Measurements from ENCODE around the gene VGLL2. TPM values are rescaled to one million over a fixed set of nuclear protein-coding genes. Genes with fewer than 3 reads are reported as not detected.
"Not testable (repeated sequence)": the region's sequence is repeated elsewhere in the genome, so short reads cannot be mapped to it uniquely, and the experiment has no call there.

Gene VGLL2
- total RNA-seq, 1 donor from 2014 or later: not detected

- Histone ChIP-seq H3K27me3 (ENCODE audit: control insufficient read depth, insufficient read depth, low read length) (no peaks in the 10 kb centered on the region), H3K4me3 (ENCODE audit: low read depth, low read length) (no peak overlapping the region), H3K36me3 (ENCODE audit: control insufficient read depth, insufficient read depth, low read length) (no peaks in the 10 kb centered on the region)
- no peak for DNase-seq (ENCODE audit: low read depth)
- no peak for TF ChIP-seq CTCF (IDR thresholded peaks at IDR 0.05; ENCODE audit: insufficient read depth, low read length, poor library complexity, severe bottlenecking)
These were observed 35.5 kb upstream of the VGLL2 start for GRCh38 chr6:117229870-117230269.

GRCh38 chr6:117231466-117231865, 33.9 kb upstream of the VGLL2 start:
- no peak for TF ChIP-seq CTCF (IDR thresholded peaks at IDR 0.05; ENCODE audit: insufficient read depth, low read length, poor library complexity, severe bottlenecking)
- no peaks in the 10 kb centered on the region for H3K27me3 ChIP-seq (ENCODE audit: control insufficient read depth, insufficient read depth, low read length)
- H3K4me3 ChIP-seq (ENCODE audit: low read depth, low read length): no peak overlapping the region
- H3K36me3 ChIP-seq (ENCODE audit: control insufficient read depth, insufficient read depth, low read length): no peaks in the 10 kb centered on the region
- DNase-seq (ENCODE audit: low read depth): no peak

GRCh38 chr6:117232196-117232595, 33.2 kb upstream of the VGLL2 start:
- Histone ChIP-seq H3K36me3 (ENCODE audit: control insufficient read depth, insufficient read depth, low read length) (no peaks in the 10 kb centered on the region), H3K4me3 (ENCODE audit: low read depth, low read length) (no peak overlapping the region), H3K27me3 (ENCODE audit: control insufficient read depth, insufficient read depth, low read length) (no peaks in the 10 kb centered on the region)
- DNase-seq (ENCODE audit: low read depth): no peak
- TF ChIP-seq CTCF (IDR thresholded peaks at IDR 0.05; ENCODE audit: insufficient read depth, low read length, poor library complexity, severe bottlenecking): no peak

GRCh38 chr6:117233145-117233544, 32.2 kb upstream of the VGLL2 start:
- no peaks in the 10 kb centered on the region for H3K36me3 ChIP-seq (ENCODE audit: control insufficient read depth, insufficient read depth, low read length)
- no peak overlapping the region for H3K4me3 ChIP-seq (ENCODE audit: low read depth, low read length)
- no peak for DNase-seq (ENCODE audit: low read depth)
- no peak for TF ChIP-seq CTCF (IDR thresholded peaks at IDR 0.05; ENCODE audit: insufficient read depth, low read length, poor library complexity, severe bottlenecking)
- H3K27me3 ChIP-seq (ENCODE audit: control insufficient read depth, insufficient read depth, low read length): no peaks in the 10 kb centered on the region

- H3K27me3 ChIP-seq (ENCODE audit: control insufficient read depth, insufficient read depth, low read length): no peaks in the 10 kb centered on the region
- no peak for TF ChIP-seq CTCF (IDR thresholded peaks at IDR 0.05; ENCODE audit: insufficient read depth, low read length, poor library complexity, severe bottlenecking)
- DNase-seq (ENCODE audit: low read depth): no peak
- H3K36me3 ChIP-seq (ENCODE audit: control insufficient read depth, insufficient read depth, low read length): no peaks in the 10 kb centered on the region
- no peak overlapping the region for H3K4me3 ChIP-seq (ENCODE audit: low read depth, low read length)
These were observed 27.8 kb upstream of the VGLL2 start for GRCh38 chr6:117237561-117237960.

GRCh38 chr6:117244571-117244970, 20.8 kb upstream of the VGLL2 start:
- not testable (repeated sequence) for H3K4me3 ChIP-seq (ENCODE audit: low read depth, low read length); H3K27me3 ChIP-seq (ENCODE audit: control insufficient read depth, insufficient read depth, low read length); DNase-seq (ENCODE audit: low read depth); H3K36me3 ChIP-seq (ENCODE audit: control insufficient read depth, insufficient read depth, low read length)

GRCh38 chr6:117244979-117245378, 20.4 kb upstream of the VGLL2 start:
- not testable (repeated sequence) for H3K36me3 ChIP-seq (ENCODE audit: control insufficient read depth, insufficient read depth, low read length); H3K4me3 ChIP-seq (ENCODE audit: low read depth, low read length); H3K27me3 ChIP-seq (ENCODE audit: control insufficient read depth, insufficient read depth, low read length); DNase-seq (ENCODE audit: low read depth)

Measured in kidney epithelial cell (primary cell).